ENCODE measurements around the gene PODNL1. TPM values are rescaled to one million over a fixed set of nuclear protein-coding genes. Genes with fewer than 3 reads are reported as not detected.

Gene PODNL1
- total RNA-seq, 3 donors from 2014 or later = 0.08 to 0.30 TPM; not detected in 1

- Mint-ChIP-seq H3K4me3 (no peak overlapping the region), H3K36me3 (ENCODE audit: insufficient read depth) (peaks cover 10% of the 10 kb centered on the region), H3K27me3 (ENCODE audit: low read depth) (no peaks in the 10 kb centered on the region), H3K9me3 (no peaks in the 10 kb centered on the region), H3K4me1 (ENCODE audit: low read depth) (peaks cover 22% of the 10 kb centered on the region)
- DNase-seq (no peak), ATAC-seq (no peak)
Measured at GRCh38 chr19:13955662-13956364, 17.6 kb upstream of the PODNL1 start.

GRCh38 chr19:13954185-13954584 lies 16.0 kb upstream of the PODNL1 start:
- no peaks in the 10 kb centered on the region for H3K27me3 Mint-ChIP-seq (ENCODE audit: low read depth)
- no peak for DNase-seq
- peaks cover 22% of the 10 kb centered on the region for H3K4me1 Mint-ChIP-seq (ENCODE audit: low read depth)
- no peak for ATAC-seq
- no peaks in the 10 kb centered on the region for H3K9me3 Mint-ChIP-seq
- H3K4me3 Mint-ChIP-seq = peak overlapping the region; percentile 96
- H3K36me3 Mint-ChIP-seq (ENCODE audit: insufficient read depth) = peaks cover 7% of the 10 kb centered on the region

GRCh38 chr19:13952931-13953531 lies 14.8 kb upstream of the PODNL1 start:
- Mint-ChIP-seq H3K36me3 (ENCODE audit: insufficient read depth) (peaks cover 7% of the 10 kb centered on the region), H3K4me3 (peak overlapping the region; percentile 96), H3K27me3 (ENCODE audit: low read depth) (no peaks in the 10 kb centered on the region), H3K4me1 (ENCODE audit: low read depth) (peaks cover 22% of the 10 kb centered on the region), H3K9me3 (no peaks in the 10 kb centered on the region)
- ATAC-seq (no peak), DNase-seq (no peak)

GRCh38 chr19:13952154-13952930 lies 14.1 kb upstream of the PODNL1 start, which contains the start of gene DCAF15:
Gene DCAF15 (plus strand): TSS chr19:13952509. CDS start chr19:13952513, 4 bp downstream.
- Mint-ChIP-seq H3K36me3 (ENCODE audit: insufficient read depth) (peaks cover 7% of the 10 kb centered on the region), H3K4me1 (ENCODE audit: low read depth) (peaks cover 22% of the 10 kb centered on the region), H3K4me3 (peak within 1 kb of the TSS; percentile 96), H3K27me3 (ENCODE audit: low read depth) (no peaks in the 10 kb centered on the region), H3K9me3 (no peaks in the 10 kb centered on the region)
- DNase-seq (peak; percentile 97), ATAC-seq (peak; percentile 97 to 98)

DNA sequence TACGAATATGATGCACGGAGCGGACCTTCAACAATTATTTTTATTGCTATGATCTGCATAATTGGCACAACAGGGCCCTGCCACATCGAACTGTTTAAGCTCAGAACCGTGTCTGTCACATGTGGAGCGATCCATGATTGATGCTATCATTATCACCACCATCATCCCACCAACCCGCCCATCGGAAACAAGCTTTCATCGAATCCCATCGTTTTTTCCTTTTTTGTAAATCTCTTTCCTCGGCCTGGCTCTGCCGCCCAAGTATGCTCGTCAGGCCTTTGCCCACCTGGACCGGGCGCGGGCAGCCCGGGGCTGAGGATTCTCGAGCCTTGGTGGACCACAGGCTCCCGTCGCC lies 13.6 kb upstream of the PODNL1 start:
- Mint-ChIP-seq H3K4me3 (peak overlapping the region; percentile 96), H3K4me1 (ENCODE audit: low read depth) (peaks cover 22% of the 10 kb centered on the region), H3K27me3 (ENCODE audit: low read depth) (no peaks in the 10 kb centered on the region), H3K36me3 (ENCODE audit: insufficient read depth) (peaks cover 4% of the 10 kb centered on the region), H3K9me3 (no peaks in the 10 kb centered on the region)
- ATAC-seq (peak; percentile 6 to 12), DNase-seq (no peak)

DNA sequence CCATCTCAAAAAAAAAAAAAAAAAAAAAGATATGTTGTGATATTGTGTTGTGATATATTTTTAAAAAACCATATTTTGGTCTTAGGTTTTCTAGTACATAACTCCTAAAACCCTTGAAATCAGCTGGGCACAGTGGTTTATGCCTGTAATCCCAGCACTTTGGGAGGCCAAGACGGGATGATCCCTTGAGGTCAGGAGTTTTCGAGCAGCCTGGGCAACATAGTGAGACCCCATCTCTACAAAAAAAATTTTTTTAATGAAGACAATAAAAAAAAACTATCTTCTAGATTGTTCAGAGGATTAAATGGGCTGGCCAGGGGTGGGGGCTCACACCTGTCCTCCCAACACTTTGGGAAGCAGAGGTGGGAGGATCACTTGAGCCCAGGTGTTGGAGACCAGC lies 12.8 kb upstream of the PODNL1 start:
- no peak for DNase-seq
- H3K4me3 Mint-ChIP-seq = no peak overlapping the region
- H3K9me3 Mint-ChIP-seq = no peaks in the 10 kb centered on the region
- no peak for ATAC-seq
- H3K36me3 Mint-ChIP-seq (ENCODE audit: insufficient read depth) = peaks cover 3% of the 10 kb centered on the region
- peaks cover 22% of the 10 kb centered on the region for H3K4me1 Mint-ChIP-seq (ENCODE audit: low read depth)
- H3K27me3 Mint-ChIP-seq (ENCODE audit: low read depth) = no peaks in the 10 kb centered on the region

DNA sequence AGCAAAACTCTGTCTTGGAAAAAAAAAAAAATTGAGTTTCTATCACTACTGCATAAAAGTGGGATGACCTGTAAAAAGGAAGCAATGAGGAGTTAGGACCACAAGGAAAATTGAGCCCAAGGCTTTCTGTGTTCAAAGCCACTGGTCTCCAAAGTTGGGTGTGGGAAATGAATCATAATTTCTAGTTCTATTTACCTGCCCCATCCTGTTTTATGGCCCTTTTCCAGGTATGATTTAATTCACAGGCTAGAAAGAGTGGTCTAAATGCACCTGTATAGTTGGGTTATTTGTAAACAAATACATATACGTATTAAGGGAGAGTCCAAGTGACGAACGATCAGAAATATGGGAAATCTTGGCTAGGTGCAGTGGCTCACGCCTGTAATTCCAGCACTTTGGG lies 8.2 kb upstream of the PODNL1 start:
- Mint-ChIP-seq H3K27me3 (ENCODE audit: low read depth) (no peaks in the 10 kb centered on the region), H3K4me1 (ENCODE audit: low read depth) (no peaks in the 10 kb centered on the region), H3K4me3 (no peak overlapping the region), H3K9me3 (no peaks in the 10 kb centered on the region), H3K36me3 (ENCODE audit: insufficient read depth) (no peaks in the 10 kb centered on the region)
- DNase-seq (no peak), ATAC-seq (no peak)

DNA sequence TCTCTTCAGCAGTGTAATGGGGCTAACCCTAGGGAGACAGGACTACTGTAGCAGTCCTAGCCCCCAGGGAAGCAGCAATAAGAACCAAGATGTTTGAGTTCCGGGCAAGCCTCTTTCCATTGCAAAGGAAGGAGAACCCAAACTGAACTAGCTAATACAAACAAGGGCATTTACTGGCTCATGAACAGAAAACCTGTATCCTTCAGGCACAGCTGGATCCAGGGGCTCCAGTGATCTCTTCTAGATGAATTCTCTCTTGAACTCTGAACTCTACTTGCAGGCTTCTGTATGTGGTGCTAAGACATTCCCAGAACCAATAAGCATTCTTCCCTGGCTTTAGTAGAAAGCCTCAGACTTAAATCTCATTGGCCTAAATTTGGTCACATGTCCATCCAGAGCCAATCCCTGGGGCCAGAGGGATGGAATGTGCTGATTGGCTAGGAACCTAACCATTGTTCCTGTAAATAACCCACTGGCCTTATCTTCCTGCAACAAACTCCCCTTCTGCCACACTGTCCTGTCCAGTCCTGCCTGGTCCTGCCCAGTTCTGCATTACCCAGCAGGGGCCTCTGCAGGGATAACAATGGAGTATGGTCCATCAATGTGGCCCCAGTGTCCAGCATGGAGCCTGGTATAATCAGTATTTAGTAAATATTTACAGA lies 3.9 kb upstream of the PODNL1 start:
- ATAC-seq (no peak), DNase-seq (no peak)
- H3K4me3 Mint-ChIP-seq = no peak overlapping the region
- H3K36me3 Mint-ChIP-seq (ENCODE audit: insufficient read depth) = no peaks in the 10 kb centered on the region
- peaks cover 4% of the 10 kb centered on the region for H3K27me3 Mint-ChIP-seq (ENCODE audit: low read depth)
- no peaks in the 10 kb centered on the region for H3K4me1 Mint-ChIP-seq (ENCODE audit: low read depth)
- H3K9me3 Mint-ChIP-seq = no peaks in the 10 kb centered on the region

- Mint-ChIP-seq H3K36me3 (ENCODE audit: insufficient read depth) (no peaks in the 10 kb centered on the region), H3K4me1 (ENCODE audit: low read depth) (no peaks in the 10 kb centered on the region), H3K4me3 (no peak overlapping the region), H3K27me3 (ENCODE audit: low read depth) (peaks cover 13% of the 10 kb centered on the region), H3K9me3 (no peaks in the 10 kb centered on the region)
- no peak for ATAC-seq
- no peak for DNase-seq
Measured at GRCh38 chr19:13937479-13938300, 527 bp downstream of the PODNL1 start.

DNA sequence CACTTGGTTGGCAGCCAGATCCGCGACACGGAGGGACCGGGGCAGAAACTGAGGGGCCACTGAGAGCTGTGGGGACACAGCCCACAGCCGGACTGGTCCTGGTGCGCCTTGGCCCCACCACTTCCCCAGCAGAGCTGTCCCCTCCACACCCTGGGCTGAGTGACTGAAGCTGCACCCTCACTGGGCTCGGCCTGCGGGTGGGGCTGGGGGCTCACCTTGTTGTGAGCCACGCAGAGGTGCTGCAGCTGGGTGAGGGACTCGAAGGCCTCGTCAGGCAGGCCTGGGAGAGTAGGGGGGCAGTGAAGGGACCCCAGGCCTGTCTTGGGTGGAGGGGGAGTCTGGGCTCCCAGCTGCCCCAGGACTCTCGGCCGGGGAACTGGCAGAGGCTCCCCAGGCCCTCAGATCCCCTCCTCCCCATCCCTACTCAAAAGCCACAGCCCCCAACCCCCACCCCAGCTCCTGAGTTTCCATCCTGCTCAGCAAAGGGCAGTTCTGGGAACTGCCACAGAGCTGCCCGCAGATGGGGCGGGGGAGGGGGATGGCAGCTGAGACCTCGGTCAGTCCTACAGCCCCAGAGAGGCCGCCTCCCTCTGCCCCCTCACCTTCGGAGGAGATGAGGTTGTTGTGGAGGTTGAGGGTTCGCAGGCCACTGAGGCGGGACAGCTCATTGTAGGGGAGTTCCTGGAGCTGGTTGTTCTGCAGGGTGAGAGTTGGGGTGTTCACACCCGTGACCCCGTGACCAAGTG lies 2.3 kb downstream of the PODNL1 start:
- Mint-ChIP-seq H3K27me3 (ENCODE audit: low read depth) (peaks cover 13% of the 10 kb centered on the region), H3K9me3 (no peaks in the 10 kb centered on the region), H3K4me1 (ENCODE audit: low read depth) (no peaks in the 10 kb centered on the region), H3K36me3 (ENCODE audit: insufficient read depth) (no peaks in the 10 kb centered on the region), H3K4me3 (no peak overlapping the region)
- DNase-seq = no peak
- ATAC-seq = no peak

DNA sequence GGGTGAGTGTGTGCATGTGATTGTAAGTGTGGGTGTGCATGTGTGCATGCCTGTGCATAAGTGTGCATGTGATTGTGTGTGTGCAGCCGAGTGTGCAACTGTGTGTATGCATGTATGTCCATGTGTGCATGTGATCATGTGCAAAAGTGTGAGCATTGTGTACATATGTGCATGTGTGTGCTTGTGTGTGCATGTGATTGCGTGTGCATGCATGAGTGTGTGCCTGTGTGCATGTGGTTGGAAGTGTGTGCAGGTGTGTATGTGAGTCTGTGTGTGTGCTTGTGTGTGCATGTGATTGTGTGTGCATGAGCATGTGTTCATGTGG lies 3.5 kb downstream of the PODNL1 start:
- peaks cover 13% of the 10 kb centered on the region for H3K27me3 Mint-ChIP-seq (ENCODE audit: low read depth)
- no peaks in the 10 kb centered on the region for H3K9me3 Mint-ChIP-seq
- no peak overlapping the region for H3K4me3 Mint-ChIP-seq
- peaks cover 2% of the 10 kb centered on the region for H3K36me3 Mint-ChIP-seq (ENCODE audit: insufficient read depth)
- ATAC-seq = no peak
- no peak for DNase-seq
- H3K4me1 Mint-ChIP-seq (ENCODE audit: low read depth) = no peaks in the 10 kb centered on the region

DNA sequence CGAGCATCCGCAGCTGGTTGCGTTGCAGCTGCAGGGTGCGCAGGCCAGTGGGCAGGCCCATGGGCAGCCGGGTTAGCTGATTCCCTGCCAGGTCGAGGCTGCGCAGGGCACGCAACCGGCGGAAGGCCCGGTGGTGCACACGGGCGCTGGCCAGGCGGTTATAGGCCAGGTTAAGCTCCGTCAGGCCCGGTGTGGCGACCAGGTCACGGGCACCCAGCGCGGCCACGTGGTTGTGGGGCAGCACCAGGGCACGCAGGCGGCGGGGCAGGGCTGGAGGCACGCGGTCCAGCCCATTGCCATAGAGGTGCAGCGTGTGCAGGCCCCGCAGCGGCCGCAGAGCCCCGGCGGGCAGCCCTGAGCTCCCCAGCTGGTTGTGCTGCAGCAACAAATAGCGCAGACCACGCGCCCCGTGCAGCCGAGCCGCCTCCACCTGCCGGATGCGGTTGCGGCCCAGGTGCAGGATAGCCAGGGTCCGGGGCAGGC lies 5.3 kb downstream of the PODNL1 start:
- DNase-seq (no peak), ATAC-seq (no peak)
- Mint-ChIP-seq H3K27me3 (ENCODE audit: low read depth) (peaks cover 13% of the 10 kb centered on the region), H3K36me3 (ENCODE audit: insufficient read depth) (peaks cover 2% of the 10 kb centered on the region), H3K9me3 (no peaks in the 10 kb centered on the region), H3K4me3 (no peak overlapping the region), H3K4me1 (ENCODE audit: low read depth) (no peaks in the 10 kb centered on the region)

DNA sequence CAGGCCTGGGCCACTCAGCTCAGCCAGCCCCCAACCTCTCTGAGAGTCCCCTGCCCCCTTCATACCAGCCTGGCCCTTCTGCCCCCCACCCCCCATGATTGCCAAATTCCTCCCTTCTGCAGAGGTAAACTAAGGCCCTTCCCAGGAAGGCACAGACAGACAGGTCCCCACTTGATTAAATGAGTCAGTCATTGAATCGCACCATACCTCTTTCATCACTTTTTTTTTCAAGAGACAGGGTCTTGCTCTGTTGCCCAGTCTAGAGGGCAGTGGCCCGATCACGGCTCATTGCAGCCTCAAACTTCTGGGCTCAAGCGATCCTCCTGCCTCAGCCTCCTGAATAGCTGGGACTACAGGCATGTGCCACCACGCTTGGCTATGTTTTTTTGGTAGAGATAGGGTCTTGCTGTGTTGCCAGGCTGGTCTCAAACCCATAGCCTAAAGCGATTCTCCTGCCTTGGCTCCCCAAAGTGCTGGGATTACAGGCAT lies 6.0 kb downstream of the PODNL1 start:
- Mint-ChIP-seq H3K9me3 (no peaks in the 10 kb centered on the region), H3K4me3 (no peak overlapping the region), H3K27me3 (ENCODE audit: low read depth) (peaks cover 9% of the 10 kb centered on the region), H3K36me3 (ENCODE audit: insufficient read depth) (peaks cover 4% of the 10 kb centered on the region), H3K4me1 (ENCODE audit: low read depth) (peaks cover 2% of the 10 kb centered on the region)
- ATAC-seq (no peak), DNase-seq (no peak)
